GM08714 (cell line): ENCODE results near the gene SLC29A4.
"Not testable (repeated sequence)": the region's sequence is repeated elsewhere in the genome, so short reads cannot be mapped to it uniquely, and the experiment has no call there.

Experiments
- H3K4me3 ChIP-seq: fragments of 200-500 bp; sonication (Bioruptor generic); 2 replicates; pipeline ENCODE4 v1.5.1; 2014; ENCODE audit warnings: mild to moderate bottlenecking, low read length, inconsistent platforms
- ZNF274 ChIP-seq: IDR thresholded peaks from 2 replicates; pipeline ENCODE4 v1.6.1; 2012; ENCODE audit warnings: mild to moderate bottlenecking, low read depth, low read length

The SLC29A4 gene

GRCh38 chr7:5282543-5283316 is at the start of gene SLC29A4:
SLC29A4 (plus strand) TSS chr7:5282943; CDS start chr7:5287817, 4,874 bp downstream.
- no peak for TF ChIP-seq ZNF274
- no peak within 1 kb of the TSS for H3K4me3 ChIP-seq

- no peak for TF ChIP-seq ZNF274
- H3K4me3 ChIP-seq: no peak overlapping the region
Observed at GRCh38 chr7:5234852-5235831, 47.6 kb upstream of the SLC29A4 start.

GRCh38 chr7:5237286-5237685 is 45.5 kb upstream of the SLC29A4 start:
- TF ChIP-seq ZNF274: no peak

GRCh38 chr7:5238500-5238899 is 44.2 kb upstream of the SLC29A4 start:
- no peak for TF ChIP-seq ZNF274
- no peak overlapping the region for H3K4me3 ChIP-seq

More at GRCh38 chr7:5237286-5237685, 45.5 kb upstream of the SLC29A4 start:
- H3K4me3 ChIP-seq: no peak overlapping the region

GRCh38 chr7:5243261-5243660 is 39.5 kb upstream of the SLC29A4 start:
- no peak overlapping the region for H3K4me3 ChIP-seq
- TF ChIP-seq ZNF274: no peak

GRCh38 chr7:5248201-5248885 is 34.4 kb upstream of the SLC29A4 start:
- no peak for TF ChIP-seq ZNF274
- H3K4me3 ChIP-seq: no peak overlapping the region

GRCh38 chr7:5250787-5251186 is 32.0 kb upstream of the SLC29A4 start:
- H3K4me3 ChIP-seq: not testable (repeated sequence)

- not testable (repeated sequence) for H3K4me3 ChIP-seq
Observed at GRCh38 chr7:5253529-5253928, 29.2 kb upstream of the SLC29A4 start.

GRCh38 chr7:5254371-5254770 is 28.4 kb upstream of the SLC29A4 start:
- H3K4me3 ChIP-seq: not testable (repeated sequence)

GRCh38 chr7:5255832-5256231 is 26.9 kb upstream of the SLC29A4 start:
- TF ChIP-seq ZNF274: no peak
- H3K4me3 ChIP-seq: no peak overlapping the region

GRCh38 chr7:5260530-5261068 is 22.1 kb upstream of the SLC29A4 start:
- not testable (repeated sequence) for H3K4me3 ChIP-seq

GRCh38 chr7:5263066-5263465 is 19.7 kb upstream of the SLC29A4 start:
- not testable (repeated sequence) for H3K4me3 ChIP-seq

GRCh38 chr7:5265320-5266190 is 17.2 kb upstream of the SLC29A4 start:
- no peak for TF ChIP-seq ZNF274
- no peak overlapping the region for H3K4me3 ChIP-seq
